ENCODE data around the gene SLC41A1.

- TF ChIP-seq, protein P1, sequence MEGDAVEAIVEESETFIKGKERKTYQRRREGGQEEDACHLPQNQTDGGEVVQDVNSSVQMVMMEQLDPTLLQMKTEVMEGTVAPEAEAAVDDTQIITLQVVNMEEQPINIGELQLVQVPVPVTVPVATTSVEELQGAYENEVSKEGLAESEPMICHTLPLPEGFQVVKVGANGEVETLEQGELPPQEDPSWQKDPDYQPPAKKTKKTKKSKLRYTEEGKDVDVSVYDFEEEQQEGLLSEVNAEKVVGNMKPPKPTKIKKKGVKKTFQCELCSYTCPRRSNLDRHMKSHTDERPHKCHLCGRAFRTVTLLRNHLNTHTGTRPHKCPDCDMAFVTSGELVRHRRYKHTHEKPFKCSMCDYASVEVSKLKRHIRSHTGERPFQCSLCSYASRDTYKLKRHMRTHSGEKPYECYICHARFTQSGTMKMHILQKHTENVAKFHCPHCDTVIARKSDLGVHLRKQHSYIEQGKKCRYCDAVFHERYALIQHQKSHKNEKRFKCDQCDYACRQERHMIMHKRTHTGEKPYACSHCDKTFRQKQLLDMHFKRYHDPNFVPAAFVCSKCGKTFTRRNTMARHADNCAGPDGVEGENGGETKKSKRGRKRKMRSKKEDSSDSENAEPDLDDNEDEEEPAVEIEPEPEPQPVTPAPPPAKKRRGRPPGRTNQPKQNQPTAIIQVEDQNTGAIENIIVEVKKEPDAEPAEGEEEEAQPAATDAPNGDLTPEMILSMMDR (IDR thresholded peaks at IDR 0.05; ENCODE audit: low read depth, low read length) = no peak
- TF ChIP-seq POLR2A (IDR thresholded peaks at IDR 0.05; ENCODE audit: extremely low read depth, insufficient read length) (no peak), MAX (IDR thresholded peaks at IDR 0.05; ENCODE audit: low read depth, low read length) (no peak)
These were observed 27.3 kb upstream of the SLC41A1 start for GRCh38 chr1:205840146-205840923.

All from NB4 (cell line).